Muscle layer of duodenum (tissue), 2 donors: Measurements from ENCODE around the gene NUP133.

ENCODE experiments used
- H3K27ac ChIP-seq: one replicate; pipeline ENCODE4 v1.7.0; 2013; ENCODE audit warnings: mild to moderate bottlenecking, low read length
- H3K27me3 ChIP-seq: one replicate; pipeline ENCODE4 v1.7.0; 2013; ENCODE audit warnings: low read depth, mild to moderate bottlenecking, control low read depth, low read length
- H3K36me3 ChIP-seq, 2 donors: one replicate each; pipeline ENCODE4 v1.7.0; 2013; ENCODE audit warnings: low read length in 2 of 2, control low read depth in 1 of 2, mild to moderate bottlenecking in 1 of 2; ENCODE audit not compliant: insufficient read depth in 2 of 2, control insufficient read depth in 1 of 2
- H3K4me1 ChIP-seq, 2 donors: one replicate each; pipeline ENCODE4 v1.7.0; 2013; ENCODE audit warnings: low read length in 2 of 2, mild to moderate bottlenecking in 2 of 2, control low read depth in 1 of 2, moderate library complexity in 1 of 2; ENCODE audit not compliant: insufficient read depth in 2 of 2, control insufficient read depth in 1 of 2
- H3K4me3 ChIP-seq, 2 donors: one replicate each; pipeline ENCODE4 v1.7.0; 2013; ENCODE audit warnings: low read length in 2 of 2, low read depth in 1 of 2, mild to moderate bottlenecking in 1 of 2
- H3K9me3 ChIP-seq, 2 donors: one replicate each; pipeline ENCODE4 v1.7.0; 2013; ENCODE audit warnings: low read length in 2 of 2, control low read depth in 1 of 2, mild to moderate bottlenecking in 1 of 2; ENCODE audit not compliant: control insufficient read depth in 1 of 2
- donor health status: healthy.

Gene NUP133

GRCh38 chr1:229447809-229448252 is 60.3 kb downstream of the NUP133 start:
- Histone ChIP-seq H3K4me3 (no peak overlapping the region), H3K4me1 (no peaks in the 10 kb centered on the region), H3K27ac (no peak overlapping the region), H3K9me3 (no peaks in the 10 kb centered on the region), H3K36me3 (peaks cover 26 to 60% of the 10 kb centered on the region in 2 donors), H3K27me3 (no peaks in the 10 kb centered on the region)

- Histone ChIP-seq H3K36me3 (peaks cover 26 to 49% of the 10 kb centered on the region in 2 donors), H3K4me1 (no peaks in the 10 kb centered on the region), H3K9me3 (no peaks in the 10 kb centered on the region), H3K27ac (no peak overlapping the region), H3K27me3 (no peaks in the 10 kb centered on the region), H3K4me3 (no peak overlapping the region)
Observed at GRCh38 chr1:229445828-229446227, 62.3 kb downstream of the NUP133 start.

DNA sequence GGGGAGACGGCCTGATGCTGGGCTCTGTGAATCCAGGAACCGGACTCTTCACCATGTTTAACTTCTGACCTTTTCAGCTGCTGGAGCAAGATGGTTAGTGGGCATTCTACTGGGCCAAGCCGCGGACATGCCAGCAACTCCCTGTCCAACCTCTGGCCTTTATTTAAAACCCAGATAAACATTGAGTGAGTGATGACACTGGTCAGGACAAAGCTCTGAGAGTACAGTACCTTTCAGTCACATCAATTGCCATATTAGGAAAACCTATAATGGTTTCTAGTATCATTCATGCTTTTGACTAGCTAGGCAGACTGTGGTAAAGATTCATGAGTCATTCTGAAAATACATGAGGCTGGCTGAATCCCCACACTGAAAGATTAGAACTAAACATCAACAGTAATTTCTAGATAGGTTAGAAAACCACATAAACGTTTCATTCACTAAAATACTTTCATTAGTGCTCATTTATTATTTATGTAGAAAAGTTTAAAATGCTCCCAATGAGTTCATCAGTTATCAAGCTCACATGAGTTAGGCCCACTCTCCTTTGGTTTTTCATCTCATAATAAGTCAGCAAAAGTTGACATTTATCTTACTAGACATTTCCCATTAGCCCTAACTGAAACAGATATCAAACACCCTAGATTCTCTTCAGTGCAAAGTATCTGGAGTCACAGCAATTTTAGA is 67.1 kb downstream of the NUP133 start:
- no peaks in the 10 kb centered on the region for H3K27me3 ChIP-seq
- no peak overlapping the region for H3K27ac ChIP-seq
- no peaks in the 10 kb centered on the region for H3K4me1 ChIP-seq
- H3K36me3 ChIP-seq: peaks cover 25 to 36% of the 10 kb centered on the region in 2 donors
- H3K4me3 ChIP-seq: no peak overlapping the region
- no peaks in the 10 kb centered on the region for H3K9me3 ChIP-seq

GRCh38 chr1:229438021-229438420 is 70.1 kb downstream of the NUP133 start:
- Histone ChIP-seq H3K27me3 (peaks cover 22% of the 10 kb centered on the region), H3K4me3 (no peak overlapping the region), H3K27ac (no peak overlapping the region), H3K9me3 (no peaks in the 10 kb centered on the region), H3K4me1 (peaks cover 0 to 14% of the 10 kb centered on the region in 2 donors), H3K36me3 (peaks cover 13 to 18% of the 10 kb centered on the region in 2 donors)

GRCh38 chr1:229437443-229437842 is 70.7 kb downstream of the NUP133 start:
- peaks cover 0 to 20% of the 10 kb centered on the region in 2 donors for H3K4me1 ChIP-seq
- H3K4me3 ChIP-seq: no peak overlapping the region
- peaks cover 28% of the 10 kb centered on the region for H3K27me3 ChIP-seq
- H3K9me3 ChIP-seq: no peaks in the 10 kb centered on the region
- H3K27ac ChIP-seq: no peak overlapping the region
- peaks cover 13 to 18% of the 10 kb centered on the region in 2 donors for H3K36me3 ChIP-seq

DNA sequence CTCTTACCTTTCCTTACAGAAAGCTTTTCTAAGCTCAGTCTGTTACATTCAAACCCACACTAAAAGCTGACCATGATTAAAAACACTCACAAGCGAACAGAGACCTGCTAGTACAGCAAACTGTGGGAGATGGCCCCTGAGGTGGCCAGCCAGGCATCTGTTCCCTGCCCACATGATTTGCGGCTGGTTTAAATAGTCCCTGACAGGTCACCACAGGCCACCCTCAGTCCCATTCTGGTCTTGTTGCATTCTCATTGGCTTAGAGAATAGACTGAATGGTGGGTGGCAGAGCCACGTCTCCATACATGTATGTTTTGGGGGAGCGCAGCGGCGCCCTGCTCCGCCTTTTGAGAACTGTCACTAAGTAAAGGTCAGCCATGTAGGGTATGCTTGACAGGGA is 71.9 kb downstream of the NUP133 start:
- no peak overlapping the region for H3K4me3 ChIP-seq
- H3K36me3 ChIP-seq: peaks cover 5 to 16% of the 10 kb centered on the region in 2 donors
- H3K27ac ChIP-seq: no peak overlapping the region
- peaks cover 34% of the 10 kb centered on the region for H3K27me3 ChIP-seq
- peaks cover 0 to 30% of the 10 kb centered on the region in 2 donors for H3K4me1 ChIP-seq
- H3K9me3 ChIP-seq: no peaks in the 10 kb centered on the region

GRCh38 chr1:229434641-229435051 is 73.5 kb downstream of the NUP133 start:
- Histone ChIP-seq H3K9me3 (no peaks in the 10 kb centered on the region), H3K4me1 (peaks cover 3 to 36% of the 10 kb centered on the region in 2 donors), H3K36me3 (peaks cover under 1% of the 10 kb centered on the region in 2 donors), H3K4me3 (no peak overlapping the region), H3K27me3 (peaks cover 48% of the 10 kb centered on the region), H3K27ac (no peak overlapping the region)

DNA sequence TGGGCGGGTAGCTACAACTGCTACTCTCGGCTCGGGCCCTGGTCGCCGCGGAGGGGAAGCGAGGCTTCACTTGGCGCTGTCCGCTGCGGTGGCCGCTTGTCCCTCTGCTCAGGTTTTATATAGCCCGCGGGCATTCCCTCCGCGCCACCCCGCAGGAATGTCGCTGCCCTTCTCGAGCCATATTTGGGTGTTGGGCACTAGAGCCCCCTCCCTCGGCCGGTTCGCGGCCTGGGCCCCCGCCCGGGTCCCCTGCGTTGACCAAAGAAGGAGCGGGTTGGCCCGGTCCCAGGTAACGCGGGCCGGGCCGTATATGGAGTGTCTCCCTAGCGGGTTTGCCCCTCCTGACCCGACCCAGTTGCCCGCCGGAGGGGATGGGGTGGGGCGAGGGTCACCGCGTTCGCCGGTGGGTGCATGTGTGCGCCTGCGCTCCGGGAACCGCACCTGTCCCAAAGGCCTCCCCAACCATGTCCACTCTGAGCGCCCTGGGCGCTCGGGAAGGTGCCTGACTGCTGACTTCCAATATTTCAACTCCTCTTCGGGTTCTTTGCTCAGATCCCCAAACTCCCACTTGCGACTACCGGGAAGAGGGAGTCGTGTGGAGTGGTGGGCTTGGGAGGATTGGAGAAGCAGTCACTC is 74.0 kb downstream of the NUP133 start, which contains the start of gene ACTA1:
Gene ACTA1 (minus strand): TSS at position 90 of the 636 bp plus-strand sequence. CDS start 979 bp downstream, outside the sequence.
- no peaks in the 10 kb centered on the region for H3K9me3 ChIP-seq
- peaks cover 48% of the 10 kb centered on the region for H3K27me3 ChIP-seq
- no peaks in the 10 kb centered on the region for H3K36me3 ChIP-seq
- peaks cover 3 to 36% of the 10 kb centered on the region in 2 donors for H3K4me1 ChIP-seq
- H3K27ac ChIP-seq: no peak within 1 kb of the TSS
- H3K4me3 ChIP-seq: no peak within 1 kb of the TSS

DNA sequence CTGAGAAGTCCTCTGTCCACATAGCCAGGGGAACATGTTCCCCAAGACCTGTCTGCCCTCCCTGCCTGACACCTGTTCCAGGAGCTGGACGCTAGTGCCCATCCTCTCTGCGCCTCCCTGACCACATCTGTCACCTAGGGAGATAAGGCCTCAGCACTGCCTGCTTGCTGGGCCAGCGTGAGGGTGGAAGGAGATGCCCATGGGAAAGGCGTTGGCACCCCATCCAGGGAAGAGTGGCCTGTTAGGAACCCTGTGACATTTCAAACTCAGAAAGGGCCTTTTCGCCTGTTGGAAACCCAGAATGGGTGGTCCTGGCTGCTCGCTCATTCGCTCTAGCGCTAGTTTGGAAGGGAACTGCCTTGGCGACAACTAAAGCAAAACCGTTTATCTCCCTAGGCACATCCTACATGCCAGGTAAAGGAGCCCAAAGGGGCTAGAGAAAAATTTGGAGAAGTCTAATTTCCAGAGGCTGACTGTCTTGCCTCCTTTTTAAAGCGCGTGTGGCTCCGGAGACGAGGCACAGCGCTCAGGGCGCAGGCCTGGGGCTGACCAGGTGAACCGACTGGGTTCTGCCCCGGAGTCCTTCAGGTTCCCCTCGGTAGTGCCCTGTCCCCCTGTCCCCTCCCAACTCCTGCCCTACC is 74.7 kb downstream of the NUP133 start:
- Histone ChIP-seq H3K4me1 (peaks cover 3 to 36% of the 10 kb centered on the region in 2 donors), H3K27ac (no peak overlapping the region), H3K9me3 (no peaks in the 10 kb centered on the region), H3K36me3 (no peaks in the 10 kb centered on the region), H3K4me3 (no peak overlapping the region), H3K27me3 (peaks cover 48% of the 10 kb centered on the region)

GRCh38 chr1:229432905-229433304 is 75.2 kb downstream of the NUP133 start:
- Histone ChIP-seq H3K27ac (no peak overlapping the region), H3K4me1 (peaks cover 3 to 36% of the 10 kb centered on the region in 2 donors), H3K36me3 (no peaks in the 10 kb centered on the region), H3K4me3 (no peak overlapping the region), H3K27me3 (peaks cover 48% of the 10 kb centered on the region), H3K9me3 (no peaks in the 10 kb centered on the region)

DNA sequence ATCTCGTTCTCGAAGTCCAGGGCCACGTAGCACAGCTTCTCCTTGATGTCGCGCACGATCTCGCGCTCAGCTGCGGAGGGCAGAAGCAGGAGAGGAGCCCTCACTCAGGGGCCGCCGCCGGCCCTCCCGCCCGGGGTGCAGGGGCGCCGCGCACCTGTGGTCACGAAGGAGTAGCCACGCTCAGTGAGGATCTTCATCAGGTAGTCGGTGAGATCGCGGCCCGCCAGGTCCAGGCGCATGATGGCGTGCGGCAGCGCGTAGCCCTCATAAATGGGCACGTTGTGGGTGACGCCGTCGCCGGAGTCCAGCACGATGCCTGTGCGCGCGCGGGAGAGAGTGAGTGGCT is 76.1 kb downstream of the NUP133 start:
- Histone ChIP-seq H3K4me3 (peak overlapping the region in 1 of 2 donors; percentile 53), H3K27me3 (peaks cover 48% of the 10 kb centered on the region), H3K9me3 (no peaks in the 10 kb centered on the region), H3K36me3 (no peaks in the 10 kb centered on the region), H3K4me1 (peaks cover 3 to 36% of the 10 kb centered on the region in 2 donors), H3K27ac (no peak overlapping the region)
